GM21526 (cell line): ENCODE results near the gene KIRREL3.

ENCODE experiments used
- ATAC-seq: cut with Tn5 transposase; IDR thresholded peaks from one replicate; pipeline ENCODE4 v1.9.1; 2021; ENCODE audit warnings: moderate library complexity; ENCODE audit not compliant: unreplicated experiment, low FRiP score

KIRREL3 gene

DNA sequence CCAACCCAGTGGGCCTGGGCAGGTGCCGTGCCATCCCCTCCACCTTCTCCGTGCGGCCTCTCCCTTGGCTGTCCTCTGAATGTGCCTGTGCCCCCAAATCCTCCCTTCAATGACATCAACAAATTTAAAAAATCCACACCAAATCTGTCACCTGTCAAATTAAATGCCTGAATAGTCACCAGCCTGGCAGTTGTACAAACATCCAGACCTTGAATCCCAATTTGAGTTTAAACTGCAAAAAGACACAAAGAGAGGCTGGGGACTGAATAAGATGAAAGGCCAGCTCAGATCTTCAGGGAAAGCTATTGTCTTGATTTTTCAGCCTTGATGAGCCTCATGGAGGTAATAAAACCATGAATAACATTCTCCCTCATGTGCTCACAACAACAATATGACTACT is 194.7 kb downstream of the KIRREL3 start:
- no peak for ATAC-seq

DNA sequence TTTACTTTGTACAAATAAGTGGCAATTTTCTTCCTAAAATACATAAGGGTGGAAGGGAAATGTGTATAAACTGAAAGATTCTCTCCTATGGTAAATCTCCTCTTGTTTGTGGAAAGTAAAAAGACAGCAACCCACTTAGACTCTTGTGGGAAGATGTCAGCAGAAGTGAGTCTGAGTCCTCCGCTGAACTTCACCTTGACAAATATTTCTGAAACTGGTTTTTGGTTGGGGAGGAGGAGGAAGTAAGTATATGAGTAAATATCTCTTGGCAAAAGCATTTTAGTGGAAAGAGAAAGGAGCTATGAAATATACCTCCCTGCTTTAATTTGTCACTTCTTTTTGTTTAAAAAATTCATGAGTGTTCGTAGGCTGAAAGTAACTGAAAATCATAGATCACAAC is 196.2 kb downstream of the KIRREL3 start:
- no peak for ATAC-seq

DNA sequence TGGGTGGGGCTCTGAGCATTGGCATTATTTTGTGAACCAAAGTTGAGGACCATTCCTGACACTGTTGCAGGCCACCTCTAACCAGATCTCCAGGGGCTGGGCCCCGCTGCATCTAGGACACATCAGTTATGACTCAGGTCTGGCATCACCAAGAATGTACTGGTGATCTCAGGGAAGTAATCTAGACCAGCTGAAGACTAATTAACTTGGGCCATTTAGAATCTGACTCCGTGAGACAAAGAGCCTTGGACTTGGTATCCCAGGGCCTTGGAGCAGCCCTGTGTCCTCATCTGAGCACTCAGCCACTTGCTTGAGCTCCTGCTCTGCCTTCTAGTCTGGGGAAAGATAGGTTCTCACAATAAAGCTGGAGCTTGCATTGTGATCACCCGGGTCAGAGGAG is 200.6 kb downstream of the KIRREL3 start:
- ATAC-seq, result no peak

DNA sequence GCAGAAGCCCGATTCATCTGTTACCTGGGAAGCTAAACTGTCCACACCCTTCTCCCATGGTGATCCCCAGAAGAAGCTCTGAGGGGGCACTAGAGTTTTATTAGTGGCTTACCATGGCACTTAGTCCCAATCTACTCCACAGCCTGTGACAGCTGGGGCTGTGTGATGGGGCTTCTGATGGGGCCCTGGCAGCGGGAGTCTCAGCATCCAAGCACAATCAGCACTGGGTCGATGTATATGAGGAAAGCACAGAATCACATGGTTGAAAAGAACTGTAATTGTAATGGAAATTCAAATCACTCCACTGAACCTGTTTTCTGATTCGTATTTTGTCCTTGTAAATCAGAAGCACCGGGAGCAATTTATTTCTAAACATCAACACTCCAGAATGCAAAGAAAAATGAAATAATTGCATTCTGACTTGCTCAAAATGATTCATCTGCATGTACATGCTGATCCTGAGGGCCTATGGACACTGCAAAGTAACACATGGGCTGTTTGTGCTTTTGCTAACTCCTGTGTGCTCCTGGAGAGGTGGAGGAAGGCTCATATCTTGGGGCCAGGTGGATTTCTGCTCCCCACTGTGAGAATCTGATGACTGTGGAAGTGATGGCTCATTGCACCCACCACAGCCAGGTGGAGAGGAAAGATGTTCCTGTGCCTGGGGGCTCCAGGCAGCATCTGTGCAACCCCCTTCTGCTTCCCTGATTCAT is 203.0 kb downstream of the KIRREL3 start:
- ATAC-seq, result no peak

DNA sequence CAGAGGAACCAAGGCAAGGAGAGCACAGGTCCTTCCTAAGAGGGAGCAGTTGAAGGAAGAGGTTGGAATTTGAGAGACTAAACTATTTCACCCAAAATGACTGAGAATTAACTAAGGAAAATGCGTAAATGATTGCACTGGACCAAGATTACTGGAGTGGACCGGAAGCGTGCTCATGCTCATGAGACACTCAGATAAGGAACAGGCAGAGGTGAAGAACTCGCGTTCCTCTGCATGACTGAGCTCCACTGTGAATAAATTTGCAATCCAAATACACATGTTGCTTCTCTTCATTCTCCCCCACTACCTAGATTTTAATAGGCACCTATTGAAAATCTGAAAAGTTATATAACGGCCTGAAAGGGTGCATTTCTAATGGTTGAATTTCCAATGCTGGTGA is 207.0 kb downstream of the KIRREL3 start:
- ATAC-seq, result no peak

DNA sequence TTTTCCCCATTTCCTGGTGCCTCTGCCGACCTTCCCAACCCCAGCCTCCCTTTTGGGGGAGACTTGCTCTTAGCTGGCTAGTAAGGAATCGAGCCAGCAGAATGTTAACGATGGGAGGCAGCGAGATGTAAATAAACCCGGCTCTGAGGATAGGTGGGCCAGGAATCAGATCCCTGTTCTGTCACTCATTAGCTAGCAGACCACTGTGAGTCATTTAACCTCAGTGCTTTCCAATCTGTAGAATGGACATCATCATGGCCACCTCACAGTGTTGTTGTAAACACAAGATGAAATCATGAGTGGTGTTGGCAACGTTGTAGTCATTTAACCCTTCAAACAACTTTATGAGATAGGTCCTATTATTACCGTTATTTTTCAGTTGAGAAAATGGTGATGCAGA is 208.6 kb downstream of the KIRREL3 start:
- ATAC-seq, result no peak

DNA sequence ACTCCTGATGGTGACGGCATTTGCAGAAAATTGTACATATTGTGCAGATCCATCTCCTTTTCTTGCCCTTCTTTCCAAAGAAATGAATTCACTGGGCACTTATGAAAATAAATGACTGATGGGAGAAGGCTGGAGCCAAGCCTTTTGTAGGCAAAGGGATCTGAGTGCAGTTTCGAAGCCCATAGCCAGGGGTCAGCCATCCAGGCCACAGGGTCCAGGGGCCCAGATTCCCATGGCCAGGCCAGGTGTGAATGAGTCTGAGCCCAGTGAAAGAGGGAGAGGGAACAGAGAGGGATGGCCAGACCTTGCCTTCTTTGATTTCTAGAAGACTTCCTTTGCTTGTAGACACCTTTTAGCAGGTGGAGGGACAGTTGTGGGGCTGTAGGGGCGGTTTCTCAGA is 209.1 kb downstream of the KIRREL3 start:
- no peak for ATAC-seq

DNA sequence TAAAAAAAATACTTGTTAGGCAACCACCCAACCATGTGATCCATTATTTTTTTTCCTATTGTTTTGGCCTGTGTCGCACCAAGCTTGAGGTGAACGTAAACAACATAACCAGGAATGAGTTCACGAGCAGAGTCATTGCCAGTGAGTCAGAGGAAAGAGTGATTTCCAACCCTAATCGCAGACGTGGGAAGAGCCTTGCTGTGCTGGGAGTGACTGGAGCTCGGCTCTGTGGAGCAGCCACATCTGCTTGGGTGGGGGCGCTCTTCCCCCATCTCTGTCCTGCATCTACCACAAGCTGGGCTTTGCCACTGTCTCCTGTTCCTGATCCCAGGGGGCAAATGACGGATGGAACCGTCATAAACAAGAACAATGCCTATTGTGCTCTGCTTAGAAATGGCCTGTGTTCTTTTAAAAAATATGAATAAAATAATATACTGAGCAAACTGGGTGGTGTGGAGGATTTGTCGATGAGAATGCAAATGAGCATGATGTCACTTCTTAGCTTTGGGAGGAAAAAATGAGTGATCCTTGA is 210.0 kb downstream of the KIRREL3 start:
- ATAC-seq, result no peak

DNA sequence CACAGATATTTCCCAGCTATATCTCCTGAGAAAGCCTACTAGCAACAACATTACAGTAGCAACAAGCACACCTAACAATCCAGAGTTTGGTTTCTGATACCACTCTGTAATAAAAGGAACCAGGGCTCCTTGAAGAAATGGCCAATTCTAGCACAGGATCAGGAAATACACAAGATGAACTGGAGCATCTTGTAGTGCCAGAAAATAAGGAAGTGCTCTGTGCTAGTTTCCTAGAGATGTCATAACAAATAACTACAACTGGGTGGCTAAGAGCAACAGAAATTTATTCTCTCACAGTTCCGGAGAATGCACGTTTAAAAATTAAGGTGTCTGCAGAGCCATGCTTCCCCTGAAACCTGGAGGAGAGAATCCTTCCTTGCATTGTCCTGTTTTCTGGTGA is 217.8 kb downstream of the KIRREL3 start:
- no peak for ATAC-seq

DNA sequence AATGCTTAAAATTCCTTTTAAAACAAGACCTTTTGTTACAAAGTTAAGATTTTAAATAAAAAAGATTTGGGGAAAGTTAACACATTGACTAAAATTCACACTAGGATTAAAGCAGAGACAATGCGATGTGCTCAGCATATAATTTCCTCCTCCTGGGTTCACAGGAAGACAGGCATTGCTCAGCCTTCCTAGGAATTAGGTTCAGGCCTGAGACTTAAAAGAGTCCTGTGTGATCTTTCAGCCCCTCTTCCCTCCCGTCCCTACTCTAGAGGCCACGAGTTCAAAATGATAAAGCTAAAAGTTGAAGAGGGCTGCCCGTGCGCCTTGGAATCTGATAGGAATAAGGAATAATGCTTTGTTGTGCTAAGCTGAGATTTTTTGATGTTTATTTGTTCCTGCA is 218.6 kb downstream of the KIRREL3 start:
- no peak for ATAC-seq

DNA sequence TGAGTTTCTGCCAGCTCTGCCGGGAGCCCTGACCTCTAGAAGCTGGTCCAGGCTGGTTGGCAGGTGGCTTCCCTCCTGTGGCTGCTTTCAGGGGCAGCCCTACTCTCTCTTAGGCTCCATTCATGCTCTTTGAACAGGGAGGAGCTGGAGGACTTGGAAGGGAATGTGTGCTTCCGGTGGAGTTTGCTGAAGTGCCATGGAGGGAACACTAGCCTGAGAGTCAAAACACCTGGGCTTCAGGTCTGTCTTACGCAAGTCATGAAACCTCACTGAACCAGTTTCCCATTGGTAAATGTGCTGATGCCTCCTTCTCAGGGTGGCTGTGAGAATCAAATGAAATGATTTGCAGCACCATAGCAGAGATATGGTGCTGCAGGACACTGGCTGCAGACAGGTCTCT is 224.5 kb downstream of the KIRREL3 start:
- no peak for ATAC-seq

DNA sequence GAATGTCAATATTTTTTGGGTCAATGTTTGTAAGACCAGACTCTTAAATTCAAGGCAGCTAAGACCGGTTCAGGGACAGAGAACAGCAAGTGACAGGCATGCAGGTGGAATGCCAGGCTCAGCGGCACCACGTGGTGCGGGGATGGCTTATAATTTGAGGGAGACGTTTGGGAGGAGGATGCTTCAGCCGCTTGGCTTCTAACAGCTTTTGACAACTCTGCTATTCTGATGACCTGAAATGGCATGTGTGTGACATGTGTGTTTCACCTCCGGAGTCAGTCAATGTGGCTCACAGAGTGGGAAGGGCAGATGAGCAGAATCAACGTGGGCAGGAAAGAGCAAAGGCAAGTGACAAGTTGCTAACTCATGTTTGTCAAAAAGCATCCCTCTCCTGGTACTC is 228.3 kb downstream of the KIRREL3 start:
- no peak for ATAC-seq

DNA sequence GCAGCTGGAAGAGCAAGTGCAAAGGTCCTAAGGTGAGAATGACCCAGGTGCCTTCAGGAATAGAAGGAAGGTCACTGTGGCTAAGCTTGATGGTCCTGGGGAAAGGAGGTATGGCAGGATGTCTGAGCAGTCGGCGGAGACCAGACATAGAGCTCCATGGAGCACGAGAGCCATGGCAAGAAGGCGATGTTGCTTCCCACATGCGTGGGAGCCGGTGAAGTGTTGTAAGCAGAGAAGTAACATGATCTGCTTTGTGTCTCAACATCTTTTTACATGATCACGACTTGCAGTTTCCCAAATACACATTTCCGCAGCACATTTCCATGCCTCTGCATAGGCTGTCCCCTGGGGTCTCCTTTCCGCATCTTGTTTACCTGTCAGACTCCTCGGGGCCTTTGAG is 231.9 kb downstream of the KIRREL3 start:
- ATAC-seq, result no peak

DNA sequence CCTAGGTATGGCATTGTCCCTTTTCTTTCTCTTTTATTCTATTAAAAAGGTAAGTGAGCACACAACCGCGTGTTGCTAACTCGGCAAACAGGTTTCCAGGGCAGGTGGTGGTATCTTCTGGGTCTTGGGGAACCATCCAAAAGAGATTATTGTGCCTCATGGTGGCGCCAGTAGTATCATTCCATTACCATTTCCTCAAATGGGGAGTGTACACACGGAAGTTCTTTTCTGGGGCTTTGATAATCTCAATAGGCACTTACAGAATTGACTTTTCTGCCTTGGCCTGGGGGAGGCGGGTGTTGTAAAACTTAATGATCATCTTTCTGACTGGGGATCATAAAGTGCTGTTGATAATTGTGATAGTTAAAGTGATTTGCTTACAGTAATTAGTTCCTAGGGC is 234.1 kb downstream of the KIRREL3 start:
- no peak for ATAC-seq

DNA sequence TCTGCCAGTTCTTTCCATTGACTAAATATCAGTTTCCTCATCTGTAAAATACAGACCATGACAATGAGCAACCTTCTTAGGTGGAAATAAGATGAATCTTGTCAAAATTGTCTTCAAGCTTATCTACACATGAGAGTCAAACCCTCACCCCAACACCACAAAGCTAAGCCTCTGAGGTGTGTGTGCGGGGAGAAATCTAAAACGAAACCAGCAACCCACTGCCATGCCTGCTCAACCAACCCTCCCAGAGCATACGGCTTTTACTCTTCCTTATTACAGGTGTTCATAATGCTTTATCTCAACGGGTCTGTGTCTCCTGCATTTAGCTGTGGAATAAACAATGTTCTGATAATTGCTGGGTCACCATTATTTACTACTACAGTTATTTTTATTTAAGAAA is 235.4 kb downstream of the KIRREL3 start:
- no peak for ATAC-seq

DNA sequence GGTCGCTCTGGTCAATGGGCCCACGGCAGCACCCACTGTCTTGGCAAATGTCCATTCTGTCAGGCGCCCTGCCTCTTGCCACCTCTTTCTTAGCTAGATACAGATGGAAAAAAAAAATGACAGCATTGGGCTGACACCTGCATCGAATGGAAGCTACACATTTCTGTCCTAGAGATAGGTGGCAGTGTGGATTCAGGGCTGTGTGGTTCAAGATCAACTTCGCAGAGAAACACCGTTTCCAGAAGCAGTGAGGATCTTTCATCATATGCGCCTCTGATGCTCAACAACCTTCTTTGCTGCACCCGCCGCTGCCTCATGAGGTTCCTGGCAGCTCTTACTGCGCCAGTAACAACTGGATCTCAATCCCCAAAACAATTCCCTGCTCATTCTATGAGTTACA is 236.3 kb downstream of the KIRREL3 start:
- ATAC-seq, result no peak

DNA sequence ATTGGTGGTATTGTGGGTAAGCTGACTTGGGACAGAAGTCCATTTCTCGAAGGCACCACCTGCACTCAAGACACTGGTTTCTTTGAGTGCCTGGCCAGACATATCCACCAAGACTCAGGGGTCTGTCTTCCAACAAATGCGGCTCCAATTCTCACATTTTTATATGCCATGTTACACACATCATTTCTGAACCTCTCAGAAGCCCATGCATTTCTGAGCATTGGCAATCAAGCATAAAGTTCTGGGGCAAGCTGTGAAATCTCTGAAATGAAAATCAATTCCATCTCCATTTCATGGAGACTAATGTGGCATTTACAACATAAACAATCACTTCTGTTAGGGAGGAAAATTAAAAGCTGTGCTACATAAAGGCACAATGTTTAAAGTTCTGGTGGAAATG is 243.7 kb downstream of the KIRREL3 start:
- ATAC-seq, result no peak

DNA sequence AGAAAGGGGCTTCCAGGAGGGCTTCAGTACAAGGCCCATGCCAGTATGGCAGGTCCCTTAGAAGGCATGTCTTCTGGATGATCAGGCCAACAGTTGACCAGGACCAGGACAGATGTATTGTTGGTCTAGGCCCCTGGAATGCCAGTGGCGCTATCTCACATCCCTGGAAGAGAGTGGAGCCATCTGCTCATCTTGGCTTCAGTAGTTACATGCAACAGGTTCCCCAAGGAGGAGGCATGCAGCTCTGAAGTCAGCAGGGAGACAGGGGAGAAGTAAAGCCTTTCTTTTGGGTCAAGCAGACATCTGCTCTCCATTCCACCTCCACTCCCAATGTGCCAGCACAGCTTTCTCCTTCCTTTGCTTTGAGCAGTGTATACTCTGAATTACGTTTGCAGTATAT is 244.1 kb downstream of the KIRREL3 start:
- no peak for ATAC-seq

DNA sequence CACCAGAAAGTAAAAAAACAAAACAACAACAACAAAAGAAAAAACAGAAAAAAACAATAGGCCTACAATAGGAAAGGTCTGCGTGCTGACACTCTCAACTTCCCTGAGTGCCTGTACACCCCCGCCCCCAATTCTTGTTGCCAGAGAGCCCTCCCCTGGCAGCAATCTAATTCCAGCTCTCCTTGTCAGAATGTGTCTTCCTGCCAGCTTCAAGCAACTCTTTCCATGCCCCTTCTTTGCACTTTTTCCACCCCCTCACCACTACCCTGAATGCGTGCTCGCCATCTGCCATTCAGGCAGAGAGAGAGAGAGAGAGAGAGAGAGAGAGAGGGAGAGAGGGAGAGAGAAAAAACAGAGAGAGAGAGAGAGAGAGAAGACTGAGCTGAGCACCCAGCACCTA is 245.0 kb downstream of the KIRREL3 start:
- ATAC-seq, result no peak

DNA sequence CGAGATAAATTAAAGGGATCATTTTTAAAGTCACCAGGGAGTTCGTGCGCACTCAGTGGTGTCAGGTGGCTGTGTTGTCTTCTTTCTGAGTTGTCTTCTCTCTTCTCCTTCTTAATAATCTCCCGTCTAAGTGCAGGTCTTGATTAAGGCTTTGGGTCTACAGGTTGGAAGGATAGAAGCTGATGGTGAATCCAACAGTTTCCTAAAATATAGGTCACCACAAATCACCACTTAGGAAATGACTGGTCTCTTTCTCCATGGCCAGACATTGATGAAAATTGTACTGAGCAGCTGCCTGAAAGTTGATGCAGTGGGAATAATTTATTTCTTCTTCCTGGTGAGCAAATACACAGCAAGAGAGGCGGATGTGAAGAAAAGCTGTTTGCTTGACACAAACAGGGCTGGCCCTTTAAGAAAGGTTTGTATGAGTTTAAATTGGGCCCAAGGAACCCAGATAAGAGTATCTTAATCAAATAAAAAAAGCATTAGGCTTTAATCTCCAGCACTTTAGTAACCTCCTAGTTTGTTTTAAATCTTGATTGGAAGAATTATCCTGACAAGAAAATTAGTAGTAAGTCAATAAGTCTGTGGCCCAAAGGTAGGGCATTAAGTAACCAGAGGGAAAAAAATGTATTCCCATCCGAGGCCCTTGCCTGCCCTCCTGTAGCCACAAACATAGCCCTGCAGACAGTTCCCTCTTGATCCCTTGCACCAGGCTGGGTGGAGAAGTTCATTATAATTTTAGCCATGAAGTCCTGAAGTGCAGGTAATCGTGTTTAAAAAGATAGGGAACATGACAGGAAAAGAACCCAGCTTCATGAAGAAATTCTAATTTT is 245.8 kb downstream of the KIRREL3 start:
- ATAC-seq, result no peak

DNA sequence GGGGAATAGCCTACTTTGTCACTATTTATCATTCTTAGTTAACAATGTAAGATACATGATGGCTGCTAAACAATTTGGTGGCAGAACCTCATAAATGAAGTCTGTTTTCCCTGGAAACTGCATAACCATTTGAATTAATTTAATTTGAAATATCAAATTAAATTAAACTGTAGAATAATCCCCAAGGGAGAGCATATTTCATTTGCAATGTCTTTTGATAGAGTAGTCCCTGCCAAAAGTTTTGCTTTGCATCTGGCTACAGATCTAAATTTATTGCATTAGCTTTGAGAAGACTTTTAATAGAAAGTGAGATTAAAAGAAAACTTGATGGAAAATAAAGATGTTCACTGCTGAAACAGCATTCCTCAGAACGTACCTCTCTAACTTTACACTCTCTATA is 246.6 kb downstream of the KIRREL3 start:
- no peak for ATAC-seq

DNA sequence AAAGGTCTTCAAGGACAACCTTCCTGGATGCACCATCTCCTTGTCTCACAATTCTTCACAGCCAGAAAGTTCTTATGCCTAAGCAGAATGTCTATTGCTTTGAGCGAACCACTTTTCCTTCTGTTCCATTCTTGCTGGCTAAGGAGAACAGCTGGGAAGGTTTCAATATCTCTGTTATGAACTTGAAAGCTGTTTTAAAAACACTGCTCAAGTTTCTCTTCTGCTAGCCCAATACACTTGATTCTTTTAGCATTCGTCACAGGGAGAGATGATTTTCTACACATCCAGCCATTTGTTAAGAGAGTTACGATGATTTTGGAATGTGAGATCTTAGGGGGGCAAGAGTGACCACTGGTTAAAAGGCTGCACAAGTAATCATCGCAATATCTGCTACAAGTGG is 249.3 kb downstream of the KIRREL3 start:
- ATAC-seq, result no peak
